GM18951 (cell line): Measurements from ENCODE around the gene AP2A2.

Source experiments
- POLR2A ChIP-seq: IDR thresholded peaks from 4 replicates; pipeline ENCODE4 v1.6.1; 2011; ENCODE audit warnings: mild to moderate bottlenecking; ENCODE audit not compliant: insufficient read length, insufficient read depth; ENCODE audit errors: extremely low read depth
- in situ Hi-C: fragments of 300-500 bp; cut with MboI; formaldehyde crosslinking; loops from one replicate; pipeline ENCODE4 v1.12.0; 2022; ENCODE audit warnings: low sequenced_read_pairs, mixed read lengths, inconsistent platforms; ENCODE audit not compliant: unreplicated experiment

Gene AP2A2

GRCh38 chr11:936199-936598 is 10.5 kb downstream of the AP2A2 start:
- in situ Hi-C loops, result no loop called here
- TF ChIP-seq POLR2A, result no peak

GRCh38 chr11:937841-938261 is 12.2 kb downstream of the AP2A2 start:
- in situ Hi-C loops, result no loop called here
- TF ChIP-seq POLR2A, result no peak

GRCh38 chr11:940496-941135 is 14.9 kb downstream of the AP2A2 start:
- TF ChIP-seq POLR2A, result no peak
- in situ Hi-C loops, result no loop called here

GRCh38 chr11:942823-943222 is 17.2 kb downstream of the AP2A2 start:
- in situ Hi-C loops, result no loop called here
- TF ChIP-seq POLR2A, result no peak

- in situ Hi-C loops, result no loop called here
- TF ChIP-seq POLR2A, result no peak
Measured at GRCh38 chr11:944711-945470, 19.2 kb downstream of the AP2A2 start.

GRCh38 chr11:945986-946385 is 20.3 kb downstream of the AP2A2 start:
- no peak for TF ChIP-seq POLR2A
- in situ Hi-C loops, result no loop called here

- in situ Hi-C loops, result no loop called here
- no peak for TF ChIP-seq POLR2A
Measured at GRCh38 chr11:947744-948143, 22.1 kb downstream of the AP2A2 start.

- TF ChIP-seq POLR2A, result no peak
- in situ Hi-C loops, result no loop called here
Measured at GRCh38 chr11:951507-951906, 25.8 kb downstream of the AP2A2 start.

GRCh38 chr11:952406-953385 is 27.0 kb downstream of the AP2A2 start:
- in situ Hi-C loops, result no loop called here

GRCh38 chr11:953512-953911 is 27.8 kb downstream of the AP2A2 start:
- in situ Hi-C loops, result no loop called here

More at GRCh38 chr11:952406-953385, 27.0 kb downstream of the AP2A2 start:
- TF ChIP-seq POLR2A, result no peak

GRCh38 chr11:954392-955153 is 28.9 kb downstream of the AP2A2 start:
- TF ChIP-seq POLR2A, result no peak
- in situ Hi-C loops, result no loop called here

More at GRCh38 chr11:953512-953911, 27.8 kb downstream of the AP2A2 start:
- no peak for TF ChIP-seq POLR2A
